Choroid plexus epithelial cell (primary cell): Measurements from ENCODE around the gene MYT1.

Source experiments
- DNase-seq: peaks from one replicate; pipeline ENCODE4 v3.0.0-alpha.2; 2010; ENCODE audit warnings: low read depth
- H3K4me3 ChIP-seq: 2 replicates; pipeline ENCODE4 v1.5.1; 2011; ENCODE audit warnings: low read depth, mild to moderate bottlenecking, control low read depth, low read length, moderate library complexity
- TF ChIP-seq, protein P1 (sequence below): conservative IDR thresholded peaks from 2 replicates; pipeline ENCODE4 v1.5.1; 2011; ENCODE audit warnings: low read depth, mild to moderate bottlenecking, control low read depth, inconsistent platforms, low read length, moderate library complexity

MYT1 gene

DNA sequence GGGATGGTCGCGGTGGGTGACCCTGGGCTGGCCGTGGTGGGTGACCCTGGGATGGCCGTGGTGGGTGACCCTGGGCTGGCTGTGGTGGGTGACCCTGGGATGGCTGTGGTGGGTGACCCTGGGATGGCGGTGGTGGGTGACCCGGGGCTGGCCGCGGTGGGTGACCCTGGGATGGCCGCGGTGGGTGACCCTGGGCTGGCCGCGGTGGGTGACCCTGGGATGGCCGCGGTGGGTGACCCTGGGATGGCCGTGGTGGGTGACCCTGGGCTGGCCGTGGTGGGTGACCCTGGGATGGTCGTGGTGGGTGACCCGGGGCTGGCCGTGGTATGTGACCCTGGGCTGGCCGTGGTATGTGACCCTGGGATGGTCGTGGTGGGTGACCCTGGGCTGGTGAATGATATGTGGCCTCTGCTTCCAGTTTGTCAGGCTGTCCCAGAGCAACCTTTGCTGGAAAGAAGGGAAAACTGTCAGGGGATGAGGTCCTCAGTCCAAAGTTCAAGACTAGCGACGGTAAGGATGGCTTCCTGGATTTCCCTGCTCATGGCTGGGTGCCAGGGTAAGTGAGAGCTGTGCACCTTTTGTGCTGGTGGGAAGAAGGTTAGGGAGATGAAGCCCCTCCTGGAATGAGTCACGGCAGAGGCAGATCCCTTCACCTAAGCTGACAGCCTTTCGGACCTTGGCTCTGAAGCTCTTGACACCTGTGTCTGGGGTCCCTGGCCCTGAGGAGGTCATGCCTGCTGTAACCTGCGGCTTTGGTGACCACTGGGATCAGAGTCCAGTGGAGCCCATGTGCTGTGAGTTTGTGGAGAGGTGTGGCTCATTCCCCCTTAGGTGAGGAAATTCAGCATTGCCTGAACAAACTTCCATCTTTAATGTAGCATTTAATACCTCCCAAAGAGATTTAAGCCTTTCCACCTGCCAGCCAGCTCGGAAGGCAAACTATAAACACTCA is 72.2 kb downstream of the MYT1 start:
- H3K4me3 ChIP-seq: no peak overlapping the region
- no peak for DNase-seq
- TF ChIP-seq, protein P1, sequence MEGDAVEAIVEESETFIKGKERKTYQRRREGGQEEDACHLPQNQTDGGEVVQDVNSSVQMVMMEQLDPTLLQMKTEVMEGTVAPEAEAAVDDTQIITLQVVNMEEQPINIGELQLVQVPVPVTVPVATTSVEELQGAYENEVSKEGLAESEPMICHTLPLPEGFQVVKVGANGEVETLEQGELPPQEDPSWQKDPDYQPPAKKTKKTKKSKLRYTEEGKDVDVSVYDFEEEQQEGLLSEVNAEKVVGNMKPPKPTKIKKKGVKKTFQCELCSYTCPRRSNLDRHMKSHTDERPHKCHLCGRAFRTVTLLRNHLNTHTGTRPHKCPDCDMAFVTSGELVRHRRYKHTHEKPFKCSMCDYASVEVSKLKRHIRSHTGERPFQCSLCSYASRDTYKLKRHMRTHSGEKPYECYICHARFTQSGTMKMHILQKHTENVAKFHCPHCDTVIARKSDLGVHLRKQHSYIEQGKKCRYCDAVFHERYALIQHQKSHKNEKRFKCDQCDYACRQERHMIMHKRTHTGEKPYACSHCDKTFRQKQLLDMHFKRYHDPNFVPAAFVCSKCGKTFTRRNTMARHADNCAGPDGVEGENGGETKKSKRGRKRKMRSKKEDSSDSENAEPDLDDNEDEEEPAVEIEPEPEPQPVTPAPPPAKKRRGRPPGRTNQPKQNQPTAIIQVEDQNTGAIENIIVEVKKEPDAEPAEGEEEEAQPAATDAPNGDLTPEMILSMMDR: no peak

DNA sequence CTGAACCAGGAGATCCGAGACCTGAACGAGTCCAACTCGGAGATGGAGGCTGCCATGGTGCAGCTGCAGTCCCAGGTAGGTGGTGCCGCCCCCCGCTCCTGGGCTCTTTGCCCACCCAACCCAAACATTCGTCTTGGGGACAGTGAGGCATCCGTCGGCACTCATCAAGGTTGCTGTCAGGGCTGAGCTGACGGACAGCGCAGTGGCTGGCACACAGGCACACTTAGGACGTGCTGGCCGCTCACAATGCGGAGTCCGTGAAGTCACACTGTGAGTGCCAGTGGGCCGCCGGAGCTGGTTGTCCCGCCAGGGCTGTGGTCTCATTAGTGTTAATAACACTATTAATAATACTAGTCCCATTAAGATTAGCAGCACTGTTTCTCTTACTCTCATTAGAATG is 73.1 kb downstream of the MYT1 start:
- no peak overlapping the region for H3K4me3 ChIP-seq
- no peak for DNase-seq
- TF ChIP-seq, protein P1: no peak

DNA sequence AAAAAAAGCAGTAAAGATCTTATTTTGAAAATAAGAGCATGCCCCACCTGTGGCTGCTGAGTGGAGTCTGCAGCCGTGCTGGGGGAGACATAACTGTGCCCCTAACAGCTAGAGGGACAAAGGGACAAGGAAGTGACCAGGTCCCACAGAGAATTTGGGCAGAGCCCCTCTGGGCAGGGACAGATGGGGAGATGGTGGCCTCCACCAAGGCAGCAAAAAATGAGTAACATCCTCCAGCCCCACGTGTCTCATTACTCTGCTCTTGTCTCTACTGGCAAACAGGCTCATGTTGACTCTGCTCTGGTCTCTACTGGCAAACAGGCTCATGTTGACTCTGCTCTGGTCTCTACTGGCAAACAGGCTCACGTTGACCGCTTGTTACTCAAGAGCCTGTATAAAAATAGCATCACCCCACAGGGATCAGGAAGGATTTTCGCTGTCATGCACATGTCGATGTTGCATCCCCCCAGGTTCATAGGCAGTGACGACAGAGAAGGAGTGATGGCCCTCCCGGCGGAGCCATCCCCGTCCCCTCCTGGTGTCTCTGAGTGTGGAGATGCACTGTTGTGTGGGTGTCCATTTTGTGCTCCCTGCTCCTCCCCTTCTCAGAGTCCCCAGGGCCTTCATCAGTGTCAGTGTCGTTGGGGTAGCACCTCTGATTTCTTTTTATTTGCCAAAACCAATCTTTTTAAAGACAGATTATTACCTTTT is 74.0 kb downstream of the MYT1 start:
- no peak overlapping the region for H3K4me3 ChIP-seq
- no peak for DNase-seq
- TF ChIP-seq, protein P1: no peak

DNA sequence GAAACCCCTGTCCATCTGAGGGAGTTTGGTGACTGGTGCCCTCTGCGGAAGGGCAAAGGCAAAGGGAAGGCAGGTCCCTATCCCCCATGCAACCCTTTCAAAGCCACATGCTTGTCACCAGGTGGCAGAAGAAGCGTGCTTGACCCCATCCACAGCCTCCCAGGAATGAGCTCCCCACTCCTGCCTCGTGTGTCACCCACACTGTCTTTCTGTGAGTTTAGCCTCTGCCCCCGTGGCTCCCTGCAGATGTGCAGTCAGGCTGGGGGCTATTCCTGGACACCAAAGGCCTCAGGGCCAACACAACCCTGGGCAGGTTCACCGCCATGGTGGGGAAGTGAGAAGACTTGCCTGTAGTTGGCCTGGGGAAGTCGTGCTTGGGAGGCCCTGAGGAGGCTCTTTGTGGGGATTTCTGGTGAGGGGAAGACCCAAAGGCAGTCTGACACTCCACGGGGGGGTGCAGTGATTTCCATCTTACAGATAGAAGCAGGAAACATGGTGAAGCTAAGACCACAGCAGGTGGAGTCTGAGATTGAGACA is 74.7 kb downstream of the MYT1 start:
- no peak for DNase-seq
- H3K4me3 ChIP-seq: no peak overlapping the region
- TF ChIP-seq, protein P1: no peak

DNA sequence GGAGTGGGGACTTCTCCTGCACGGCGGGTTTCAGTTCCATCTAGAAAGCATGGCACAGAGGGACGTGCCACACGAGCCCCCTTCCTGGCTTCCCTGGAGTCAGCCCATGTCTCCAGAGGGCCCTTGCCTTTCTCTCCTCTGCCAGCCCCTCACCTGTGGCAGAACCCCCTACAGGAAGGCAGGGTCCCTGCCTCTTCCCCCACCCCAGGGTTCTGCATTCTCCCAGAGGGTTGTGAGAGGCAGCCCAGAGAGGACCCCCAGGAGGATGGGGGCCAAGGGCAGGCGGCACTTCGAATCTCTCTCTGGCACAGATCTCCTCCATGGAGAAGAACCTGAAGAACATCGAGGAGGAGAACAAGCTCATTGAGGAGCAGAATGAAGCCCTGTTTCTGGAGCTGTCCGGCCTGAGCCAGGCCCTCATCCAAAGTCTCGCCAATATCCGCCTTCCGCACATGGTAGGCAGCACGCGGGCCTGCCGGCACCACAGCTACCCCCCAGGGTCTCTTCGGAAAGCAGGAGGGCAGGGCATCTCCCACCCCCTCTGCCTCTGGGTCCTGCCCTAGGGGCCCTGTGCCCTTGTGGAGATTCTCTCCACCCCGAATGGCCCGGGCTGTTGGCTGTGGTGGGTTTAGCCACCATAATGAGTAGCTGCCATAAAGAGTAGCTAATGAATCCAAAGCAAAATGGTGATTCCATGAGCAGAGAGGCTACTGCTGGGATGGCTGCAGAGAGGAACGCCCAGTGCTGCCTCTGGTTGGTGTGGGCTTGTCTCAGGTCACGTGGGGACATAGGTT is 75.4 kb downstream of the MYT1 start:
- DNase-seq: no peak
- H3K4me3 ChIP-seq: no peak overlapping the region
- TF ChIP-seq, protein P1: no peak

DNA sequence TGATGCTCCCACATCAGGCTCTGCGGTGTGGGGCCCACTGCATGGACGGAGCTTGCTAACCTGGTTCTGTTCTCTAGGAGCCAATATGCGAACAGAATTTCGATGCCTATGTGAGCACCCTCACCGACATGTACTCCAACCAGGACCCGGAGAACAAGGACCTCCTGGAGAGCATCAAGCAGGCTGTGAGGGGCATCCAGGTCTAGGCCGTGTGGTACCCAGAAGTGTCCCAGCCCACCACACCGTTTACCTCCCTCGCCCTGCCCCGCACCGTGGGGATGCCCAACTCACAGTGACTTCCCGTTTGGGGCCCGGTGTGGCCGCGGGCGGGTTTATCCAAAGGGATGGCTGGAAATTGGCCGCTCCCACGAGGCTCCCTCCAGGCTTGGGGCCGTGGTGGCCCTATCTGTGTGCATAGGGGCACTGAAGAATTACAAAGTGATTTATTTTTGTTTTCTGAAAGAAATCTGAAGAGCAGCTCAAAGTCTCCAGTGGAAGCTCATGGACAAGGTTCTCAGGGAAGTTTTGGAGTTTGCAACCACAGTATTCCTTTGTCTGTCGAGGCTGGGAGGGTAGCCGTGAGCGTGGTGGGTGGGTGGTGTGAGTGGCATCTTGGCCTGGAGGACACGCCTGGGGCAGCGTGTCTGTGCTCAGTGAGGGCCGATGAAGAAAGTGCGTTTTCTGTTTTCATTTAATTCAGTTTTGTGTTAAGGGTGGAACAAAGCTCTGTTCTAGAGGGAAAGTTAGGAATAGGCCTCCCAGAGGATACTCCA is 76.2 kb downstream of the MYT1 start:
- no peak for DNase-seq

More for the DNA sequence above, 76.2 kb downstream of the MYT1 start:
- TF ChIP-seq, protein P1: no peak
- H3K4me3 ChIP-seq: no peak overlapping the region
